Middle frontal gyrus (tissue), 1 donor: Measurements from ENCODE around the gene DOCK1.

Source experiments
- DNase-seq: peaks from one replicate; pipeline ENCODE4 v3.0.0-alpha.2; 2015; ENCODE audit warnings: low spot score; ENCODE audit errors: extremely low spot score

Gene DOCK1

DNA sequence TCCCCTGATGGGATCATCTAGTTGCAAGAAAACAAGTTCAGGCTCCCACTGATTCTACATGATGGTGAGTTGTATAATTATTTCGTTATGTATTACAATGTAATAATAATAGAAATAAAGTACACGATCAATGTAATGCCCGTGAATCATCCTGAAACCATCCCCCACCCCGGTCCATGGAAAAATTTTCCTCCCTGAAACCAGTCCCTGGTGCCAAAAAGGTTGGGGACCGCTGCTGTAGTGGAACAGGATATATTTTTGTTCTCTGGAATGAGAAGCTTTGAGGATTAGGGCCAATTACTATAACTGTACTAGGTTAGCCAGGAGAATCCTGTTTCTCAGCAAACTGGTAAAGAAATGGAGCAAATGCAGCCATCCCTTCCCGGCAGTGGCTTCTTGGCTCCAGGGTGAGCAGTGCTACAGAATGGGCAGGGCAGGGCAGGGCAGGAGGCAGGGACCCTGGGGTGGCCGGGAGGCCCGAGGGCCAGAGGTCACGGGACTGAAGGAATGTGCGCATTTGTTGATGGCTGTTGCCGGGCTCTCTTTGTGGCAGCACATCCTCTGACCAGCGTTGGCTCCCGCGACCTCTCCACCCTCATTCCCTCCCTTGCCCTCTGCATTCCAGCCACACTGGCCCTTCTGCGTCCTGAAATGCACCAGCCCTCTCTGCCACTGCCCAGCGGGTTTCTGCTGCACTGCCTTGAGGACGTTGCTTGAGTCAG is 481.5 kb downstream of the DOCK1 start:
- DNase-seq = no peak

DNA sequence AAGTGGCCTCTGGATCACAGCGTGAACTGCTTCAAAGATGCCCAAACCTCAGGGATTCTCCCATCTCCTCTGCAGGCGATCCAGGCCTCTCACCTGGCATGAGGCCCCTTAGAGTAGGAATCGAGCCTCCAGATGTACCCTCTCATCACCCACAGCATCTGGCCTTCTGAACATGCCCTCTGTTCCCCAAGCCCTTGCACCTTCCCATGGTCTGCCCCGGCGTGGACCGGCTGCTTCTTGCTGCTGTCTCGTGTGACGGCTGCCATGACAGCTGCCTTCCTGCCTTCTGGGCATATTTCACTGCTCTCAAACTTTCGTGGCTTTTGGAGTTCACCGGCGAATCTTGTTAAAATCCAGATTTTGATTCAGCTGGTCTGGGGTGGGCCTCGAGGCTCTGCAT is 486.6 kb downstream of the DOCK1 start:
- DNase-seq = no peak

DNA sequence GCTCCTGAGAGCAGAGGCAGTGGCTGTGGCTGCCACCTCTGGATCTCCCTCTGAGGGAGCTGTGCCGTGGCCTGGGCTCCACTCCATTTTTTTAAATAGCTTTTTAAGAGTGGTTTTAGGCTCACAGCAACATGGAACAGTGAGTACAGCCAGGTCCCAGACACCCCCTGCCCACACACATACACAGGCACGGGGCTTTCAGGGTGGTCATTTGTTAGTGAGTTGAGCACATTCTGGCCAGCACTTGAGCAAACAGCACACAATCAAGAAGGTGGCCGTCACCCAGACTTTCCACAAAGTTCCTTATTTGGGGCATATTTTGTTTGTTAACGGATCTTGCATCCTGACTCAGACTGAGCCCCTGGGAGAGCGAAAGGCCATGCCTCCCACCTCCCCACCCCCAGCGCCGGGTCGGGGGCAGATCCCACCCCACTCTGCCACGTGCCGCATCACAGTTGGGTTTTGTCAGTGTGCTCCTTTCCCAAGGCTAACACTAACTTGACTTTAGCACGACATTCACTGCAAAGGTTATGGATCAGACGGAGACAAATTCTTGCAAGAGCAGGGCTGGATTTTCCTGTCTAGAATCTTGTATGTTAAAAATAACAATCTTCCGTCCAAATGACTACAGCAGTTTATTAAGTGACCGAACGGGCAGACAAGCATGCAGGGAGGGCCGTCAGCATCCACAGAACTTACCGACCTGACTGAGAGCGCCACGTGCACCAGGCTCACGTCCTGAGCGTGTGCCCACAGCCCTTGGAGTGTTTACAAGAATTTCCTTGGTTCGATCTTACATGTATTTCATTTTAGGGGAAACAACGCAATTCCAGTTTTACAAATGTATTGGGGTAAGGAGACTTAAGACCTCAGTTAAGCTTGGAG is 487.4 kb downstream of the DOCK1 start:
- DNase-seq = no peak

DNA sequence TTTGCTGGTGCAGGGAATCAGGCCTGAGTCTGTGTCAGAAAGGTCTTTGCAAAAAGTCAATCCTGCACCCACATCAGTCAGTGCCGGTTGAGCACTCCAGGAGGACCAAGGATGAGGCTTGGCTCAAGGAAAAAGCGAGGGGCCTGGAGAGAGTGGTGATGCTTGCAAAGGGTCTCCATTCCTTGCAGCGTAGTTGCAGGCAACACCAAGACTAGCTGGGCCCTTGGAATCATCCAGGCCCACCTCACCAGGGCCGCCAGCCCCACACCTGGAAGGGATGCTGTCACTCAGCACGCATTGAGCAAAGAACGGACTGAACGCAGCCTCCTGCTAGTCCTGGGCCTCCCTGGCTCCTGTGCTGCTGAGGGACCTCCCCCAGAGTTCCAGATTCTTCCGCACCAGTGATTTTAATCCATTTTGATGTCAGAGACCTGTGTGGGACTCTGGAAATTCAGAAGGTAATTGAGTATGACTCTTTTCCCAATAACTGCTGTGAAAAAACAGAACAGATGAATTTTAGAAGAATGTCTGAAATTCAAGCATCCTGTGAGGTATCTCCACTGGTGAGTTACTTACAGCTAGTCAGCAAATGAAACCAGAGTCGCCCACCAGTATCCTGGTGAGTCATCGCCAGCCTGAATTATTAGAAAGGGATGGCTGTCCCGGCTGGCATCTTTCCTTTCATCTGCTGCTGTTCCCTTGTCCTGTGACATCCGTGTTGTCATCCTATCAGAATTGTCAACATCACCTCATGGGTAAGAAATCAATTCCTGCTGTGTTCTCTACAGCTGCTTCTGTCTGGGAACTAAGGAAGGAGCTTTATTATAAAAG is 493.1 kb downstream of the DOCK1 start:
- DNase-seq = no peak

DNA sequence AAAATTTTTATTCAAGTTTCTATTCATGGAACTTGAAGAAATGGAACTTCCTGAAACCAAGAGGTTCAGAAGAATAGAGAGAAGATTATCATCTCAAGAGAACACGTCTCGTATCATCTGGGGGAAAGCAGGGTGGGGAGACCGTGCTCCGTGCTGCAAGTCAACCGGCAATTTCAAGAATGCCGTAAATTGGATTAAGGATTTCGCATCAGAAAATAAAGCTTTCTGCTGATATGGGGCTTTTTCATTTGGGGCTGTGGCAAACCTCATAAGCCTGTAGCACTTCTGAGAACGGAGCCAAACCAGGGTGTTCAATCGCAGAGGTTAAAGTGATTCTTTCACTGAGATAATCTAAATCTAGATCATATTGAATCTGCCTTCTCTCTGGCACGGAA is 493.7 kb downstream of the DOCK1 start:
- no peak for DNase-seq

DNA sequence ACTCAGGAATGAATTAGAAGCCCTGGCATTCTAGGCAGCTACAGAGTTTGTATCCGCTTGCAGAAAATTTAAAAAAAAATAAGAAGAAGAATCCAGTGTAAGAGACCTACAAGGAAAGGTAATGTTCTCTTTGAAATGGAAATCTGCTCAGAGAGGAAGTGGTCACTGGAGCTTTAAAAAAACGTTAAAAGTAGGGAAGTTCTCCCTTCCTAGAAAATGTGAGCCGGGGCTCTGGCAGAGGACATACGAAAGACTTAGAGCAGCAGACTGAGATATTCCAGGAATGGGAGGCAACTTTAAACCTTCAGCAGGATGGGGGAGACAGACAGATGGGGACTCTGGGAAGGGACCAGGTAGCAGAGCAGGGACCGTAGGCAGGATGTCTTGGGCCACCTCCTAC is 494.4 kb downstream of the DOCK1 start:
- no peak for DNase-seq

DNA sequence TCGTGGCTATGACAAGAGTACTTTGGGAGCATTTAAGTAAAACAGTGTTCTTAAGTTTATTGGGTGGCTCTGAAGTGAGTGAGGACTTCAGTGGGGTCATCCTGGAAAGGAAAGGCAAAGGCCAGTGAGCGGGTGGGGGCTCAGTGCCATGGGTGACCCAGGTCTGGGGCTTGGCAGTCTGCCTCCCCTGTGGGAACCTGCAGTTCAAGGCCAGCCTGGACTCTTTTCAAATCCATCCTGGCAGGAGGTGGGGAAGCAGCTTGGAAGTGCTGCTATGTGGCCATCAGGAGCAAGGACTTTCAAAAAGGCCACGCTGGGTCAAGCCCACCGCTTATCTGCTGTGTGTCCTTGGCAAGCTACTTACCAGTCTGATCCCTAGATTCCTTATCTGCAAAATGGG is 495.0 kb downstream of the DOCK1 start:
- no peak for DNase-seq

DNA sequence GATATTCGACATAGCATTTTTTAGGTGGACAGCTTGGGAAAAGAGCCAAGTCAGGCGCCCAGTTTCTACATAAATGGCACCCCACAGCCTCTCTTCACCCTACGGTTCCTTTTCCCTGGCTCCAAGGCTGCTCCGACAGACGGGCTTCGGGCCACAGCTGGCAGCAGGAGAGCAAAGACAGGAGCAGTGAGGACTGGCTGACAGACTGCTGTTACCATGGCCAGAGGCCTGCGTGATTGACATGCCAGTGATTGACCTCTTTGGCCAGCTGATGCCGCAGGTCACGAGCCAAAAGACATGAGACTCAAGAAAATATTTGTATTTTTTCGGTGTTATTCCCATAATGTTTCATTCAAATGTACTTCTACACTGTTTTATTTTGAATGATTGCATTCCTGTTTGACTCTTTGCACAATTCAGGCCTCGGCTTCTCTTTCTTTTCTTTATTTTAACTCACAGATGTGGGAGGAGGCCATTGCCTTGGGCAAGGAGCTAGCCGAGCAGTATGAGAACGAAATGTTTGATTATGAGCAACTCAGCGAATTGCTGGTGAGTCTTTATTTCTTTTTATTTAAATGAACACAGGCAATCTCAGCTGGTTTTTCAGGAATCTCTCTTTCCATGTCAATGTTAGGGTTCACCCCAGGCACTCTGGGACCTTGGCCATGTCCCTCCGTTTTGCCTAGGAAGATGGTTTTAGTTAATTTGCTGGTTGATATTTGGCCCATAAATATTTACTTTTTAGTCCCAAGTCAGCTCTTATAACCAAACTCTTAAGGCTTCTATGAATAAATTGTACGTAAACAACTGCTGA is 497.6 kb downstream of the DOCK1 start:
- DNase-seq = no peak

DNA sequence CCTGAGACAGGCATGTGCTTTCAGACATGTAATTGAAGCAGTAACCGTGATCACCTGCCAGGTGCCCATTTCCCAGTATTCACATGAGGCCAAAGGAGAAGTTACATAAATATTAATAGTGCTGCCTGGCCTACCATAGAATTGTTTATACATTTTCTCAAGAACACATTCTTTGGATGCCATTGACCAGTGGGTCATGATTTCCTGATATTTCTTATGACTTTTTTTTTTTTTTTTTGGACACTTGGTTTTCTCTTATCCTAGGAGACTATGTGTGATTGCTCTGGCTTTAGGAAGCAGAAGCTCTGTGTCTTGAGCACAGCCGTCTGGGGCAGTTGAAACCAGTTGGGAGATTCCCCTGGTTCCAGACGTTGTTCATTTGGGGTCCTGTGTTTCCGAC is 500.0 kb downstream of the DOCK1 start:
- no peak for DNase-seq

DNA sequence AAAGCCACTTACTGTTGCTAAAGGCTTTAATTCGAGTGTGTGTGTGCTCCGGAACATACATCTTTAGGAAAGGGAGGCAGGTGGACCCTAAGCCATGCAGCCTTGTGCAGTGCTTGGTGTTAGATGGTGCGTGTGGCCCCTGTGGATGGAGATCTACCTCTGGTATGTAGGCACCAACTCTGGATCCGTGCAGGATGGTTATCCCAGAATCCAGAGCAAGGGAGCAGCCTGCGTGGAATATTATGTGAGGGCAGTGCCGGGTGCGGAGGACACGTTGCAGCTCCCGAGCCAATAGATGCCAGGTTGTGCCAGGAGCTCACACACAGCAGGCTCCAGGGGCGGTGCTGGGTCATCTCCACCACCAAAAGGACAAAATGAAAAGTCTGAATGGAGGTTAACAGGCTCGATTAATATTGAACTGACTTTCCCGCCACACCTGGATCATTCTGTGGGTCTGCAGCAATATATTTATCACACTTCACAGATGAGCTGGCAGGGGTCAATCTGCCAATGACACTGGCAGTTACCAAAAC is 500.9 kb downstream of the DOCK1 start:
- DNase-seq = no peak

DNA sequence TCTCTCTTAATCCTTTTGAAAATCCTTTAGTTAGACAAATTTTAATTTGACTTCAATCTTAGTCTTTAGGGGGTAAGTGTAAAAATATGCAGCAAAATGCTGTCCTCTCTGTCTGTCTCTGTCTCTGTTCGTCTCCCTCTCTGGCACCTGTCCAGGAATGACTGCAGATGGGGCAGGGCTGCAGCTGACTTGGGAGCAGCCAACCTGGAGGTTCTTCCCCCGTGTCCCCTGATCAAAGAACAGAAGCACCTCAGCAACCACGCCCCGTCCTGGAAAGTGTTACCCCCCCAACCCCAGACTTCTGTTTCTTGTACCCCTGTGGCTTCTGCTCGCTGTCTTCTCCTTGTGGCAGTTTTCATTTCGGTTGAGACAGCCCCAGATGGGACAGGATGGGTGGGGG is 502.3 kb downstream of the DOCK1 start:
- no peak for DNase-seq

DNA sequence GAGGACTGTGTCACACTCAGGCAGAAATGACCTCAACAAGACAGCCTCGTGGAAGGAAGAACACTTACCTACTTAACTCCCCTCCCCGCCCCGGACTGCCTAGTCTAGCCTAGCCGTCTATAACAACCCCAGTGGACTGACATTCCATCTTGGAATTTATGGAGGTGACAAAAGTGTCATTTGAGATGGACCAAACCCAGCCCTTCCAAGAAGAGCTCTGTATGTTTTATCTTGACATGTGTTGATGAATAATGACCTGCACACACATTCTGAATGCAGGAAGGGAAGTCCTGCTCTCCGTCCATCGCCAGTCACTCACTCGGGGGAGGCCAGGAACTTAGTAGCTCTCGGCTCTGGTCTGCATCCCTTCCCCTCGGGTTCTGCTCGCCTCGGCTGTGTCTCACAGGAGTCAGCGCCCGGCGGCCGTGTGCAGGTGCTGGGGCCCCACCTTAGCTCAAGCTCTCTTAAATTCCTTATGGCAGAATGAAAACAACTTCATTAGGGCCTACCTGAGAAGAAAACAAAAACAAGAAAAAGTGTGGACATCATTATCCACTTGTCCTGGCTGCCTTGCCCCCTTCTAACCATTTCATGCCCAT is 503.0 kb downstream of the DOCK1 start:
- DNase-seq = no peak

DNA sequence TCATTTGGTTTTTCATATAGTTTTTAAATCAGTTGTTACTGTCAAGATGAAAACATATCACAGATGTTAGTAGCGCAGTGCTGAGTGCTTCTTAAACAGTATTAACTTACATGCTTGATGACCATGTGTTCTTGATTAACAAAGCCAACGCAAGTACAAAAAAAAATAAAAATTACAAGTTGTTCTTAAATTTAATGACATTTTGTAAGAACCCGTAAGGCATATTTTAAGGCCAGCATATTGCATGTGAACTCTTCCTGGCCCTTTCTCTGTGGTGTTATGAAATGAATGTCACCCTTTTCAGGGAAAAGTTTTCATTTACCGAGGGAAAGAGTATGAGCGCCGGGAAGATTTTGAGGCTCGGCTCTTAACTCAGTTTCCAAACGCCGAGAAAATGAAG is 503.5 kb downstream of the DOCK1 start:
- no peak for DNase-seq

DNA sequence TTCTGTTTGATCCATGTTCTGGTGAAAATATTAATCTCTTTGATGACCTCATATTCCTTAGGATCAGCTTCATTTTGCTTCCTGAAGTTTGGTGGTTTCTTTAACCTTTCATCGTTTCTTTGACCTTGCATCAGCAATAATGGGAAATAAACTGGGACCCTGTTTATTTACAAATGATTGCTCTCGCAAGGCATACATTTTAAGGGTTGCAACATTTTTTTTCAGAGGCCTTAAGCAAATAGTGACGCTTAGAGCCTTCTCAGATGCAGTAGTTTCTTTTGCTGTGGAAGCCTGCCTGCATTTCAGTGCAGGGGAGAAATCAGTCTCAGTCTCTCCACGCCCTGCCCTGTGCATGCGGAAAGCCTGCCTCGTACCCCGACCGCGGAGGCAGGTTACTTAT is 504.8 kb downstream of the DOCK1 start:
- DNase-seq = no peak

DNA sequence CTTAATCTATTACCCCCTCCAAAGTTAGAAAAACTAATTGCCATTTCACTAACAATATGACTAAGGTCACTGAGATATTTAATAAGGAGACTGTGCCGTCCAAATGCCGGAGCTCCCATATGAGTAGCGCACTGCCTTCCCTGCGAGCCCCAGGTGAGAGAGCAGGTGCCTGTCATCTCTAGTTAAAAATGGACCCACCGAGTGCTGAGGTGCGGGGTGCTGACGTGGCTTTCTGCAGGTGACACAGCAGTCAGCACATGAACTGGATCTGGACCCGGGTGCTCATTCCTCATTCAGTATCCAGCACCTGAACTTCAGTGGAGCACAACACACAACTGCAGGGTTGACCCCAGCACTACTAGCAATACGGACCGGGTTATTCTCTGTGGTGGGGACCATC is 505.8 kb downstream of the DOCK1 start:
- no peak for DNase-seq

DNA sequence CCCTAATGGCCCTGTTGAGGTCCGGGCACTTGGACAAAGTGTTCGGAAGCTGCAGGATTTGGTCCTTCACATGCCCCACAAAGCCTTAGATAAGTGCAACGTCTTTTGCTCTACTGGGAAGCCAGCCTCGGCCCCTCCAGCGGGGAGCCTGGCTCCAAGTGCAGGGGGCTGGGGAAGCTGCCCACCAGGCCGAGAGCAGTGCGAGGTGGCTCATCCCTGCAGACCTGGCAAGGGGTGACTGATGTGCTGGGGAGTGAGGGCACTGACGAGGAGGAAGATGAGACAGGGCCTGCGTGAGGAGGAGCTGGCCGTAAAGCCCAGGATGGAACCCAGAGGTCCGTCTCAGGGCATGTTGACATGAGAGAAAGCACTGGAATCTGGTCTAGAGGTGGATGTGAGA is 508.1 kb downstream of the DOCK1 start:
- DNase-seq = no peak

DNA sequence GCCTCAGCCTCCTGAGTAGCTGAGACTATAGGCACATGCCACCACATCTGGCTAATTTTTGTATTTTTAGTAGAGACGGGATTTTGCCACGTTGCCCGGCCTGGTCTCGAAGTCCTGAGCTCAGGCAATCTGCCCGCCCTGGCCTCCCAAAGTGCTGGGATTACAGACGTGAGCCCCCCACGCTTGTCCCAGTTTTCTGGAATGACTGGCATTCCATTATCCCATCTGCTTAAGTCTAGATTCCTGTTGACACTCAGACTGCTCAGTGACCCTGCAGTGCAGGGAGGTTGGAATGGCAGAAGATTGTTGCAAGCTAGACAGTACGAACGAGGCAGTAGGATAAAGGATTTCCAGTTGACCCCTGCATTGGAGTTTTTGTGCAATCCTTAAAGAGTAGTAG is 508.8 kb downstream of the DOCK1 start:
- no peak for DNase-seq

DNA sequence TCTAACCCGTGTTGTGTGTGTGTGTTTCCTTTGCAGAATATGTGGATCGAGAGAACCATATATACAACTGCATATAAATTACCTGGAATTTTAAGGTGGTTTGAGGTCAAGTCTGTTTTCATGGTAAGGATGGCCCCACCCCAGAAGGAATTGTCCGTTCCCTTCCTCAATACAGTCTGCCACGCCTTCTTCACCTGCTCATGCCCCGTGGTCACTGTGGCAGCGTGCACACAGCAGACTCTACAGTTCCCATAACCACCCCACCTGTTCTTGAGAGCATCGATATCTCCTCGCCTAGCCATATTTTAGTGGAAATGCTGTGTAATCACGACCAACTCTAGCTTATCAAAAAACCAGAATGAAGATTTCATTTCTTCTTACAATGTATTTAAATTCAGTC is 509.9 kb downstream of the DOCK1 start:
- DNase-seq = no peak

DNA sequence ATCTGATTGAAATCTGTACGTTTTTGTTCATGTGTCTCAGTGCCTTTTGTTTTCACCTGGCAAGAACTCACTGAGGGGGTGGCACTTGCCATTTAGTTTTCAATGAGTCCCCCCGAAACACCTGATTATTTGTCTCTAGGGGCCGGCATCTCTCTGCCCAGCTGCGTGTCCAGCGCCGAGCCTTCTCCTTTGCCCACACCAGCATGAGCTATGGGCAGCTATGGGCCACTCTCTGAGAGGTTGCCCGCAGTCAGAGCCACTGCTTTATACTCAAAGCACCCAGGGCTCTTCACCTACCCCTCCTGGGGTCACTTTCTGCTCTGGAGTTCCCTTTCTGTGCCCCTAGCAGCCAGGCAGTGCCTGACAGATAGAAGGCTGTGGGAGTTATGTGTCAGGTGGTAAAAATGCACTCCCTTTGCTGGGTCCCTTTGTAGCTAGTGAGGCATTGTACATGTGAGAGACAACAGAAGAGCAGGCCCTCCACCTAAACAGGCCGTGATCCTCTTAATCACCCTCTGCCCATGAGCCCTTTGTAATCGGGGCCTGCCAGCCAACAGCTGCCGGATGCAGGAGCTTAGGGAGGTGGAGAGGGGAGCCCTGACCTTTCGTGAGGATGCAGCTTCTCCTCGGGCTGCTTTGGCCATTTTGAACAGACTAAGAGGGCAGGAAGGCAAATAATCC is 510.8 kb downstream of the DOCK1 start:
- no peak for DNase-seq

DNA sequence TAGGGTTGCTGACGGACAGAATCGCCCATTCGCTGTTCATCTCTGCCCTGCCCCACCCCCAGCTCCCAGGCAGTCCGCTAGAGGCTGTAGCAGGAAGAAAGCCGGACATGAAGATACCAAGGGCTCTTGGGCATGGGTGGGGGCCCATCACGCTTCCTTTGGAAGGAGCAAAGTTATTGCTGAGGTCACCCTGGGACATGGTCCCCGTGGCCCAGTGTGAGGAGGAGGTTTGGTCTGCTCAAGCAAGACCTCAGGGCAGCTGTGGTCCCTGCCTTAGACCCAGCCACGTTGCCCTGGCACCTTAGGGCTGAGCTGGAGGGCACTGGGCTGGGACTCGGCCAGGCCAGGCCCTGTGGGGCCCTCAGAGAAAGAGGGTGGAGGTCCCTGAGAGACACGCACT is 511.8 kb downstream of the DOCK1 start:
- no peak for DNase-seq
